Neutrophil (primary cell): ENCODE data around the gene ERGIC1.
"Not testable (repeated sequence)": the region's sequence is repeated elsewhere in the genome, so short reads cannot be mapped to it uniquely, and the experiment has no call there.

Experiments used
- H3K27ac ChIP-seq: fragments of 200-600 bp; sonication (generic); 2 replicates; pipeline ENCODE4 v1.5.1; 2016; ENCODE audit warnings: mild to moderate bottlenecking, moderate library complexity
- H3K27me3 ChIP-seq: fragments of 200-600 bp; sonication (generic); 2 replicates; pipeline ENCODE4 v1.6.0; 2016; ENCODE audit warnings: mild to moderate bottlenecking
- H3K36me3 ChIP-seq: fragments of 200-600 bp; sonication (generic); 2 replicates; pipeline ENCODE4 v1.5.1; 2017
- H3K4me1 ChIP-seq, 2 experiments: fragments of 200-600 bp in 1 of 2; sonication (generic) in 1 of 2; 1 replicate in 1 of 2; 2 replicates in 1 of 2; pipeline versions ENCODE4 v1.5.1 to v1.6.1; 2013 to 2016; ENCODE audit warnings: low read depth in 1 of 2, low read length in 1 of 2, mild to moderate bottlenecking in 1 of 2, moderate library complexity in 1 of 2; ENCODE audit not compliant: control insufficient read depth in 1 of 2, insufficient read depth in 1 of 2
- H3K4me3 ChIP-seq, 2 experiments: fragments of 200-600 bp in 1 of 2; sonication (generic) in 1 of 2; 1 replicate in 1 of 2; 2 replicates in 1 of 2; pipeline ENCODE4 v1.5.1; 2013 to 2016; ENCODE audit warnings: low read depth in 1 of 2, low read length in 1 of 2, mild to moderate bottlenecking in 1 of 2, moderate library complexity in 1 of 2
- H3K9me3 ChIP-seq: fragments of 200-600 bp; sonication (generic); 2 replicates; pipeline ENCODE4 v1.5.1; 2016
- CTCF ChIP-seq: fragments of 200-600 bp; sonication (generic); IDR thresholded peaks from 2 replicates; pipeline ENCODE4 v1.5.1; 2016; ENCODE audit warnings: antibody characterized with exemption

ERGIC1 gene

GRCh38 chr5:172805018-172805683 lies 28.9 kb upstream of the ERGIC1 start:
- peaks cover 54 to 70% of the 10 kb centered on the region in 2 experiments for H3K4me1 ChIP-seq
- H3K9me3 ChIP-seq, result no peaks in the 10 kb centered on the region
- peak overlapping the region; percentile 99 for H3K27ac ChIP-seq
- no peak overlapping the region for H3K4me3 ChIP-seq
- no peak for TF ChIP-seq CTCF
- no peaks in the 10 kb centered on the region for H3K36me3 ChIP-seq
- H3K27me3 ChIP-seq, result no peaks in the 10 kb centered on the region

- Histone ChIP-seq H3K9me3 (no peaks in the 10 kb centered on the region), H3K27ac (peak overlapping the region; percentile 99), H3K27me3 (no peaks in the 10 kb centered on the region), H3K4me3 (peak overlapping the region in 1 of 2 experiments; percentile 4), H3K36me3 (no peaks in the 10 kb centered on the region), H3K4me1 (peaks cover 48 to 64% of the 10 kb centered on the region in 2 experiments)
- no peak for TF ChIP-seq CTCF
Measured at GRCh38 chr5:172805736-172806255, 28.3 kb upstream of the ERGIC1 start.

GRCh38 chr5:172806897-172807672 lies 27.0 kb upstream of the ERGIC1 start:
- Histone ChIP-seq H3K27ac (peak overlapping the region; percentile 99), H3K27me3 (no peaks in the 10 kb centered on the region), H3K9me3 (no peaks in the 10 kb centered on the region), H3K4me3 (peak overlapping the region; percentile 53 to 56), H3K4me1 (peaks cover 35 to 55% of the 10 kb centered on the region in 2 experiments), H3K36me3 (no peaks in the 10 kb centered on the region)
- TF ChIP-seq CTCF, result peak; percentile 16

- no peaks in the 10 kb centered on the region for H3K36me3 ChIP-seq
- peak overlapping the region; percentile 53 to 56 for H3K4me3 ChIP-seq
- H3K4me1 ChIP-seq, result peaks cover 29 to 48% of the 10 kb centered on the region in 2 experiments
- no peak for TF ChIP-seq CTCF
- H3K9me3 ChIP-seq, result no peaks in the 10 kb centered on the region
- H3K27me3 ChIP-seq, result no peaks in the 10 kb centered on the region
- H3K27ac ChIP-seq, result peak overlapping the region; percentile 99
Measured at GRCh38 chr5:172807766-172808311, 26.2 kb upstream of the ERGIC1 start.

- H3K27ac ChIP-seq, result no peak overlapping the region
- H3K4me1 ChIP-seq, result peaks cover 29 to 38% of the 10 kb centered on the region in 2 experiments
- H3K4me3 ChIP-seq, result no peak overlapping the region
- H3K36me3 ChIP-seq, result no peaks in the 10 kb centered on the region
- no peak for TF ChIP-seq CTCF
- H3K27me3 ChIP-seq, result no peaks in the 10 kb centered on the region
- H3K9me3 ChIP-seq, result no peaks in the 10 kb centered on the region
Measured at GRCh38 chr5:172809774-172810173, 24.3 kb upstream of the ERGIC1 start.

GRCh38 chr5:172810996-172811395 lies 23.1 kb upstream of the ERGIC1 start:
- H3K36me3 ChIP-seq, H3K27ac ChIP-seq, H3K4me3 ChIP-seq, H3K9me3 ChIP-seq, H3K27me3 ChIP-seq: not testable (repeated sequence)
- peaks cover 21 to 25% of the 10 kb centered on the region in 2 experiments for H3K4me1 ChIP-seq
